HEK293T (cell line): ENCODE measurements around the gene KMT5C.
"Not testable (repeated sequence)": the region's sequence is repeated elsewhere in the genome, so short reads cannot be mapped to it uniquely, and the experiment has no call there.

Source experiments
- CTCF ChIA-PET: fragments of 350-600 bp; formaldehyde crosslinking; extraction: SDS; loops from one replicate; lab custom pipeline; 2021; ENCODE audit warnings: antibody characterized with exemption, inconsistent platforms; lab: Yijun Ruan, JAX
- POLR2A ChIA-PET: fragments of 350-600 bp; formaldehyde crosslinking; extraction: SDS; loops from one replicate; lab custom pipeline; 2020; ENCODE audit warnings: antibody characterized with exemption, inconsistent platforms; lab: Yijun Ruan, JAX
- DNase-seq: peaks from one replicate; pipeline ENCODE4 v3.0.0; 2012; ENCODE audit warnings: mixed read lengths; ENCODE audit errors: extremely low spot score
- ARNT ChIP-seq: fragments of 450-650 bp; IDR thresholded peaks from 2 replicates; pipeline ENCODE4 v1.6.1; 2017; ENCODE audit warnings: mild to moderate bottlenecking
- BHLHE40 ChIP-seq: fragments of 450-650 bp; IDR thresholded peaks from 2 replicates; pipeline ENCODE4 v1.6.1; 2016; ENCODE audit warnings: mild to moderate bottlenecking, moderate library complexity, borderline replicate concordance
- CTBP1 ChIP-seq: fragments of 450-650 bp; IDR thresholded peaks from 2 replicates; pipeline ENCODE4 v1.6.1; 2016; ENCODE audit warnings: borderline replicate concordance
- ELF4 ChIP-seq: fragments of 450-650 bp; IDR thresholded peaks from 2 replicates; pipeline ENCODE4 v1.6.1; 2017; ENCODE audit warnings: antibody characterized with exemption
- FOXA1 ChIP-seq: fragments of 450-650 bp; IDR thresholded peaks from 2 replicates; pipeline ENCODE4 v1.6.1; 2016; ENCODE audit warnings: mild to moderate bottlenecking
- FOXK2 ChIP-seq: fragments of 450-650 bp; IDR thresholded peaks from 2 replicates; pipeline ENCODE4 v1.6.1; 2016; ENCODE audit warnings: mild to moderate bottlenecking
- FOXM1 ChIP-seq: fragments of 450-650 bp; IDR thresholded peaks from 2 replicates; pipeline ENCODE4 v1.6.1; 2017; ENCODE audit warnings: mild to moderate bottlenecking, borderline replicate concordance
- HDGF ChIP-seq: fragments of 450-650 bp; IDR thresholded peaks from 2 replicates; pipeline ENCODE4 v1.6.1; 2017; ENCODE audit warnings: antibody characterized with exemption, borderline replicate concordance
- L3MBTL2 ChIP-seq: fragments of 450-650 bp; conservative IDR thresholded peaks from 2 replicates; pipeline ENCODE4 v1.6.1; 2016; ENCODE audit warnings: mild to moderate bottlenecking
- LEF1 ChIP-seq: fragments of 450-650 bp; IDR thresholded peaks from 2 replicates; pipeline ENCODE4 v1.6.1; 2017; ENCODE audit warnings: mild to moderate bottlenecking, borderline replicate concordance
- NFRKB ChIP-seq: fragments of 450-650 bp; IDR thresholded peaks from 2 replicates; pipeline ENCODE4 v1.6.1; 2016; ENCODE audit warnings: mild to moderate bottlenecking, moderate library complexity
- SP1 ChIP-seq: fragments of 450-650 bp; IDR thresholded peaks from 2 replicates; pipeline ENCODE4 v1.6.1; 2017
- SUZ12 ChIP-seq: fragments of 450-650 bp; IDR thresholded peaks from 2 replicates; pipeline ENCODE4 v1.6.1; 2016; ENCODE audit warnings: mild to moderate bottlenecking
- TARDBP ChIP-seq: fragments of 450-650 bp; IDR thresholded peaks from 2 replicates; pipeline ENCODE4 v1.6.1; 2016
- ZNF384 ChIP-seq: fragments of 450-650 bp; IDR thresholded peaks from 2 replicates; pipeline ENCODE4 v1.6.1; 2016
- TF ChIP-seq, protein P1 (sequence below): fragments of 450-650 bp; IDR thresholded peaks from 2 replicates; pipeline ENCODE4 v1.6.1; 2016

KMT5C gene

DNA sequence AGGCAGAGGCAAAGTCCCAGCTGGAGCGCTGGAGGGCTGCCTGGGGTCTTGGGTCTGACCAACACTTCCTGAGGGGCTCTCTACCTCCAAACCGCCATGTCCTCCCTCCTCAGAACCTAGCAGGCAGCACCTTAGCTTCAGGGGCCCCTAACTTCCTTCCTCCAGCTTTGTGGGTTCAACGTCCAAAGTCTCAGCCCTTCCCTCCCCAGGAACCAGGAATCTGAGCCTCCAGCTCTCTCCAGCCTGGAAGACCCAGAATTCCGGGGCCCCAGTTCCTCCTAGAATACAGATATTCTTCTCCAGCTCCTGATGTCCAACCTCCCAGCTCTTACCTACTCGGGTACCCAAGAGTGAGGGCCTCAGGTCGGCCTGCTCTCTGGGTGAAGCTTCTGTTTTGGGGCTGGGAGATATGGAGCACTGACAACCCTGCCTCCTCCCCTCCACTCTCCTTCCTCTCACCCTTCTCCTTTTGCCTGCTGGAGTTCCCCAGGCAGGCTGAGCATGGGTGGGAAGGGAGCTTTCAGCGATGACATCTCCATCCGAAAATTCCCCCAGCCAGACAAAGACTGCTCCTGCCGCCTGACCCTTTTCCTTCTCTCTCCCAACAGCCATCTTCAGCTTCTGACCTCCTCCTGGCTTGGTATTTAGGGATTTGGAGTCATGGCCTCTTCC lies 18.1 kb upstream of the KMT5C start:
- no peak for DNase-seq
- ChIA-PET POLR2A (interaction anchor here (1.1 to 3.0 kb wide), 4 partner anchors 17 to 86 kb away, joined by 3 to 13 read pairs (median 6); partner anchors contain the start of genes KMT5C and UBE2S), CTCF (interaction anchor here (0.5 to 2.4 kb wide), 2 partner anchors 20 to 27 kb away, joined by 3 to 11 read pairs; no protein-coding TSS in a partner anchor)
- no peak for TF ChIP-seq FOXA1
- TF ChIP-seq FOXM1 = no peak
- no peak for TF ChIP-seq NFRKB
- TF ChIP-seq CTBP1 = no peak
- TF ChIP-seq L3MBTL2 = no peak
- no peak for TF ChIP-seq TARDBP
- TF ChIP-seq LEF1 = no peak
- no peak for TF ChIP-seq HDGF
- TF ChIP-seq, protein P1, sequence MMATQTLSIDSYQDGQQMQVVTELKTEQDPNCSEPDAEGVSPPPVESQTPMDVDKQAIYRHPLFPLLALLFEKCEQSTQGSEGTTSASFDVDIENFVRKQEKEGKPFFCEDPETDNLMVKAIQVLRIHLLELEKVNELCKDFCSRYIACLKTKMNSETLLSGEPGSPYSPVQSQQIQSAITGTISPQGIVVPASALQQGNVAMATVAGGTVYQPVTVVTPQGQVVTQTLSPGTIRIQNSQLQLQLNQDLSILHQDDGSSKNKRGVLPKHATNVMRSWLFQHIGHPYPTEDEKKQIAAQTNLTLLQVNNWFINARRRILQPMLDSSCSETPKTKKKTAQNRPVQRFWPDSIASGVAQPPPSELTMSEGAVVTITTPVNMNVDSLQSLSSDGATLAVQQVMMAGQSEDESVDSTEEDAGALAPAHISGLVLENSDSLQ = no peak
- TF ChIP-seq ELF4 = no peak
- TF ChIP-seq ARNT = no peak
- no peak for TF ChIP-seq ZNF384
- no peak for TF ChIP-seq FOXK2
- no peak for TF ChIP-seq SUZ12
- no peak for TF ChIP-seq BHLHE40
- no peak for TF ChIP-seq SP1

DNA sequence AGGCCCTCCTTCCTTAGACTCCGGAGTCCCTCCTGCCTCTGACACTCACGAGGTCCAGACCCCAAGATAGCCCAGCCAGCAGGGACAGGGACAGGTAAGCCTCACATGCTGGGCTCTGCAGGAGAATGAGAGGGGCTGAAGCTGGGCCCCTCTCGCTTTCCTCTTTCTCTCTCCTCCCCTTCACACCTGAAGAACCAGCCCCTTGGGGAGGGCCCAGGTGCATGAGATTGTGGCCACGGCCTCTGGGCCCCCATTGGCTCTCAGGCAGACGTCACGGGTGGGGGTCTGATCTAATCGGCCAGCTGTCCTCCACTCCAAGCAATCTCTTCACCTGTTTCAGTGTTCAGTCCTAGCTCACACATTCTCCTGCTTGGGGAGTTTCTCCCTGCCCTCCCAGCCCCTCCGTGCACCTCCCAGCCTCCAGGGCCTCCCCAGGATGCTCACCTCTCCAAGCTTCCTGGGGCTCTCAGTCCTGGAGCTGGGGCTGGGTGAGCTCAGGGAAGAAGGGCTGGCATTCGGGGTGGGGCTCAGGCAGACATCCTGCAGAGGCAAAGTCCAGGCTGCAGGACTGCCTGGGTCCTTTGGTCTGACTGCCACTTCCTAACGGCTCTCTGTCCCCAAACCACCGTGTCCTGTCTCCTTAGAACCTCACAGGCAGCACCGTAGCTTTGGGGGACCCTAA lies 17.3 kb upstream of the KMT5C start:
- POLR2A ChIA-PET = interaction anchor here (1.1 to 3.0 kb wide), 4 partner anchors 17 to 85 kb away, joined by 3 to 13 read pairs (median 6); partner anchors contain the start of genes KMT5C and UBE2S
- CTCF ChIA-PET = interaction anchor here (2.4 kb wide), 1 partner anchor 21 kb away, joined by 11 read pairs; no protein-coding TSS in a partner anchor
- no peak for DNase-seq
- no peak for TF ChIP-seq FOXM1
- TF ChIP-seq NFRKB = no peak
- no peak for TF ChIP-seq SP1
- no peak for TF ChIP-seq LEF1

DNA sequence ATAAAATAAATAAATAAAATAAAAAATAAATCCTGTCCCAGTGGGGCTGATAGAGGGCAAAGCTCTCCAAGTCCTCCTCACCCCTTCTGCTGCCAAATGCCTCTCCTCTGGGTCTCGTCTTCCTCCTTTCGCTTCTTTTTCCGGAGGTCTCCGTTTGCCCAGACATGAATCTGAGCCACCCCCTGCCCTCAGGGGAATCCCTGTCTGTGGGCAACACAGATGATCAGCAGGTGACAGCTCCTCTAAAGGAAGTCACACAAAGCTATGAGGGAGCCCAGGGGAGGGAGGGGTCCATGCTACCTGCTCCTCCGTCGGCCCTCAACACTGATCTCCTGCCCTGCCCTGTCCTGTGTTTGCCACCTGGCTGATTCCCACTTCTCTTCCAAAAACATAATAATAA lies 15.0 kb upstream of the KMT5C start:
- TF ChIP-seq LEF1 (no peak), SP1 (no peak)
- no peak for DNase-seq
- ChIA-PET CTCF (no interaction called here), POLR2A (interaction anchor here (1.6 kb wide), 1 partner anchor 15 kb away, joined by 9 read pairs; the partner anchor contains the start of gene KMT5C)

GRCh38 chr19:55325172-55325571 lies 14.5 kb upstream of the KMT5C start, which contains the start of gene TMEM150B:
TMEM150B (minus strand) TSS chr19:55325341; CDS start chr19:55321036, 4,305 bp downstream.
- POLR2A ChIA-PET = interaction anchor here (1.6 kb wide), 1 partner anchor 14 kb away, joined by 9 read pairs; the partner anchor contains the start of gene KMT5C
- TF ChIP-seq ARNT = no peak
- TF ChIP-seq NFRKB = no peak
- no peak for TF ChIP-seq SUZ12
- TF ChIP-seq, protein P1 = no peak
- TF ChIP-seq BHLHE40 = no peak
- CTCF ChIA-PET = no interaction called here
- DNase-seq = no peak

DNA sequence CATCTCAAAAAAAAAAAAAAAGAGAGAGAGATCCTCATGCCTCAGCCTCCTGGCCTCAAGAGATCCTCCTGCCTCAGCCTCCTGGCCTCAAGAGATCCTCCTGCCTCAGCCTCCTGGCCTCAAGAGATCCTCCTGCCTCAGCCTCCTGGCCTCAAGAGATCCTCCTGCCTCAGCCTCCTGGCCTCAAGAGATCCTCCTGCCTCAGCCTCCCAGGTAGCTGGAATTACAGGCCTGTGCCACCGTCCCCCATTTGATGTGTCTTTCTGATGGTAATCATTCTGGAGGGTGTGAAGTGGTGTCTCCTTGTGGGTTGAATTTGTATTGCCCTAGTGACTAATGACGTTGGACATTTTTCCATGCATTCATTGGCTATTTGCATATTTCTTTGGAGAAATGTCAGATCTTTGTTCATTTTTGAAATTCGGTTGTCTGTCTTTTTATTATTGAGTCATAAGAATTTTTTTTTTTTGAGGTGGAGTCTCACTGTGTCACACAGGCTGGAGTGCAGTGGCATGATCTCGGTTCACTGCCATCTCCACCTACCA lies 10.8 kb upstream of the KMT5C start:
- POLR2A ChIA-PET = interaction anchor here (1.8 kb wide), 1 partner anchor 10 kb away, joined by 7 read pairs; no protein-coding TSS in a partner anchor
- DNase-seq = not testable (repeated sequence)
- CTCF ChIA-PET = interaction anchor here (0.7 kb wide), 1 partner anchor 182 kb away, joined by 11 read pairs; no protein-coding TSS in a partner anchor

- POLR2A ChIA-PET, DNase-seq, CTCF ChIA-PET: not testable (repeated sequence)
Measured at GRCh38 chr19:55329791-55330190, 9.9 kb upstream of the KMT5C start.

- CTCF ChIA-PET = no interaction called here
- DNase-seq = no peak
- no peak for TF ChIP-seq HDGF
- no peak for TF ChIP-seq FOXK2
- TF ChIP-seq CTBP1 = no peak
- TF ChIP-seq TARDBP = no peak
- TF ChIP-seq ELF4 = no peak
- POLR2A ChIA-PET = no interaction called here
Measured at GRCh38 chr19:55333870-55334269, 5.8 kb upstream of the KMT5C start.
